Hepatocyte (in vitro differentiated cells): ENCODE results near the gene KCNN3. TPM values are rescaled to one million over a fixed set of nuclear protein-coding genes. Genes with fewer than 3 reads are reported as not detected.

Experiments
- DNase-seq: peaks from one replicate; pipeline ENCODE4 v3.0.0-alpha.2; 2016; ENCODE audit warnings: low spot score
- H2AFZ ChIP-seq: fragments of 200-600 bp; sonication (generic); 2 replicates; pipeline ENCODE4 v1.6.0; 2016; ENCODE audit warnings: antibody characterized with exemption, mild to moderate bottlenecking
- H3K27ac ChIP-seq: fragments of 200-600 bp; sonication (generic); 2 replicates; pipeline ENCODE4 v1.5.1; 2016; ENCODE audit warnings: mild to moderate bottlenecking
- H3K27me3 ChIP-seq: fragments of 200-600 bp; sonication (generic); 2 replicates; pipeline ENCODE4 v1.6.1; 2016
- H3K36me3 ChIP-seq: fragments of 200-600 bp; sonication (generic); replicated peaks from 2 replicates; pipeline ENCODE4 v1.5.1; 2016; ENCODE audit warnings: low read depth; ENCODE audit not compliant: insufficient read depth
- H3K4me1 ChIP-seq: fragments of 200-600 bp; sonication (generic); 2 replicates; pipeline ENCODE4 v1.5.1; 2016; ENCODE audit warnings: mild to moderate bottlenecking, moderate library complexity; ENCODE audit not compliant: insufficient read depth
- H3K4me2 ChIP-seq: fragments of 200-600 bp; sonication (generic); 2 replicates; pipeline ENCODE4 v1.6.0; 2016
- H3K4me3 ChIP-seq: fragments of 200-600 bp; sonication (generic); 2 replicates; pipeline ENCODE4 v1.5.1; 2016; ENCODE audit warnings: mild to moderate bottlenecking
- H3K79me2 ChIP-seq: fragments of 200-600 bp; sonication (generic); 2 replicates; pipeline ENCODE4 v1.6.0; 2017; ENCODE audit warnings: mild to moderate bottlenecking
- H3K9me2 ChIP-seq: fragments of 200-600 bp; sonication (generic); replicated peaks from 2 replicates; pipeline ENCODE4 v1.6.0; 2017; ENCODE audit warnings: mild to moderate bottlenecking; ENCODE audit not compliant: insufficient read depth
- H3K9me3 ChIP-seq: fragments of 200-600 bp; sonication (generic); 2 replicates; pipeline ENCODE4 v1.5.1; 2016; ENCODE audit warnings: low read depth, mild to moderate bottlenecking
- H4K20me1 ChIP-seq: fragments of 200-600 bp; sonication (generic); 2 replicates; pipeline ENCODE4 v1.6.0; 2016; ENCODE audit warnings: mild to moderate bottlenecking; ENCODE audit not compliant: insufficient read depth, poor library complexity, severe bottlenecking
- EZH2 ChIP-seq: fragments of 200-600 bp; sonication (generic); IDR thresholded peaks from 2 replicates; pipeline ENCODE4 v1.6.1; 2016; ENCODE audit warnings: antibody characterized with exemption, mild to moderate bottlenecking, borderline replicate concordance
- EZH2phosphoT487 ChIP-seq: fragments of 200-600 bp; sonication (generic); IDR thresholded peaks from one replicate; pipeline ENCODE4 v1.6.1; 2018; ENCODE audit warnings: antibody characterized with exemption, mild to moderate bottlenecking, low read depth, moderate library complexity; ENCODE audit not compliant: unreplicated experiment, severe bottlenecking
- WGBS: methylation state at CpG from one replicate; pipeline ENCODE4 v1.1.6; 2016; ENCODE audit warnings: low lambda C conversion rate; ENCODE audit errors: missing lambda C conversion rate; 5-methylcytosine and 5-hydroxymethylcytosine counted together
- polyA plus RNA-seq: library from polyadenylated mRNA; unstranded; fragments of >200 nt; fragmentation: Nextera tagmentation; extraction: Ambion mirVana; gene quantifications from 2 replicates; pipeline ENCODE4 v1.2.1, GENCODE V29; 2016
- total RNA-seq: library from RNA; depleted of rRNA; stranded (reverse); fragments of >200 nt; gene quantifications from 2 replicates; pipeline ENCODE4 v1.2.3, GENCODE V29; 2014
- TF ChIP-seq, protein P1 (sequence below): fragments of 200-600 bp; sonication (generic); IDR thresholded peaks from 2 replicates; pipeline ENCODE4 v1.5.1; 2016; ENCODE audit warnings: antibody characterized with exemption, mild to moderate bottlenecking; ENCODE audit not compliant: poor library complexity

The KCNN3 gene
- total and polyA plus RNA-seq, 2 experiments from 2014 or later: 0.56 to 0.67 TPM

DNA sequence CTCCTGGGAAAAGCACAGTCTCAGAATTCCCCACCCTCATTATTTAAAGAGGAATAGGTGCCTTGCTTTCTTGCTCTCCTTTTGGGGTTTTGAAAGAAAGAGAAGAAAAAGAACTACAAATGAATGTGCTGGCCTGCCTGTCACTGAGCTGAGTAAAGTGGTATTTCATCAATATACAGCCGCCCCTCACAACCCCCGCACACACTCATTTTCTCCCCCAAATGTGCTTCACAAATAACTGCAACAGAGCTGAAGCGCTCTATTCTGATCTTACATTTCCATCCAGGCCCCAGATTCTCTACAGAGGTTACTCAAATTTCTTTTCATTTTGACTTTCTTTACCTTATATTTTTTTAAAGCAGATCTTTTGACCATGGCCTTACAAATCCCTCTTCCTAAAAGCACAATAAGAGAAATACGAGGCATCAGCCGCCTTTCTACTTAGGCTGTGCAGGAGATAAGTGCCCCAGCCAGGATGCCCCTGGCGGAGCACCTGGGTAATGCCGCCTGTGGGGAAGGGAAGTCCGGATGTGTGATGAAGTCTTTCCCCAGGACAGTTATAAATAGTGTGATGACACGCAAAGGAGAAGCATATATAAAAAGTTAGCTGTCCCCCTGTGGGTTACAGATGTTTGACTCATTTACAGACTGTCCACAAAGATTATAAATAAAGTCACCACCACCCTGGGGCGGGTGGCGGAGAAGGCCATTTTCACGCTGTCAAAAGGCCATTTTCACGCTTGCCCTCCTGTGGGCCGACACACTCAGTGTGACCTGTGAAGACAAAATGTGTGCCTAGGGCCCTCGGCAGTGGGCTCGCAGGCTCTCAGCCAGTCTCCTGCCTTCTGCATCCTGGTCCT is 6.5 kb downstream of the KCNN3 start:
- 67% methylated on average over 16 of the region's 16 CpGs for WGBS
- TF ChIP-seq, protein P1, sequence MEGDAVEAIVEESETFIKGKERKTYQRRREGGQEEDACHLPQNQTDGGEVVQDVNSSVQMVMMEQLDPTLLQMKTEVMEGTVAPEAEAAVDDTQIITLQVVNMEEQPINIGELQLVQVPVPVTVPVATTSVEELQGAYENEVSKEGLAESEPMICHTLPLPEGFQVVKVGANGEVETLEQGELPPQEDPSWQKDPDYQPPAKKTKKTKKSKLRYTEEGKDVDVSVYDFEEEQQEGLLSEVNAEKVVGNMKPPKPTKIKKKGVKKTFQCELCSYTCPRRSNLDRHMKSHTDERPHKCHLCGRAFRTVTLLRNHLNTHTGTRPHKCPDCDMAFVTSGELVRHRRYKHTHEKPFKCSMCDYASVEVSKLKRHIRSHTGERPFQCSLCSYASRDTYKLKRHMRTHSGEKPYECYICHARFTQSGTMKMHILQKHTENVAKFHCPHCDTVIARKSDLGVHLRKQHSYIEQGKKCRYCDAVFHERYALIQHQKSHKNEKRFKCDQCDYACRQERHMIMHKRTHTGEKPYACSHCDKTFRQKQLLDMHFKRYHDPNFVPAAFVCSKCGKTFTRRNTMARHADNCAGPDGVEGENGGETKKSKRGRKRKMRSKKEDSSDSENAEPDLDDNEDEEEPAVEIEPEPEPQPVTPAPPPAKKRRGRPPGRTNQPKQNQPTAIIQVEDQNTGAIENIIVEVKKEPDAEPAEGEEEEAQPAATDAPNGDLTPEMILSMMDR: peak; percentile 52
- TF ChIP-seq EZH2phosphoT487: no peak
- DNase-seq: peak; percentile 58
- Histone ChIP-seq H2AFZ (no peak overlapping the region), H3K36me3 (no peaks in the 10 kb centered on the region), H3K4me1 (peaks cover 5% of the 10 kb centered on the region), H3K9me3 (no peaks in the 10 kb centered on the region), H3K27ac (no peak overlapping the region), H3K4me3 (no peak overlapping the region), H3K9me2 (no peaks in the 10 kb centered on the region), H3K27me3 (peaks cover 9% of the 10 kb centered on the region), H3K79me2 (no peaks in the 10 kb centered on the region), H4K20me1 (no peaks in the 10 kb centered on the region), H3K4me2 (no peak overlapping the region)

DNA sequence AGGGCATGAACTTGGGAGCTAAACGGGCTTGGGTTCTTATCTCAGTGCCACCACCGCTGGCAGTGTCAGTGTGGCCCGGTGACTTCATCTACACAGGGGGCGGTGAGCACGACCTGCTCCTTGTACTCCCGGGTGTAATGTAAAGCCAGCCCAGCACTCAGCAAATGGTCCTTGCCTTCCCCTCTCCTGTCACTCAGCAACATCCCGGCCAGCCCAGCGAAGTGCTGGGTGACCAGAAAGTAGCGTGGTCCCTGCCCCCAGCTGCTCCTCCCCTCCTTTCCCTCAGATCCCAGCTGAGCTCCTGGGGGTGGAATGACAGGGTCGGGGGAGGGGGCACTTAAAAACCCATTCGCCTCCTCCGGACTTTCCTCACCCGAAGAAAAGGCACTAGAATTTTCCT is 7.2 kb downstream of the KCNN3 start:
- 44% methylated on average over 13 of the region's 13 CpGs for WGBS
- H2AFZ ChIP-seq: no peak overlapping the region

DNA sequence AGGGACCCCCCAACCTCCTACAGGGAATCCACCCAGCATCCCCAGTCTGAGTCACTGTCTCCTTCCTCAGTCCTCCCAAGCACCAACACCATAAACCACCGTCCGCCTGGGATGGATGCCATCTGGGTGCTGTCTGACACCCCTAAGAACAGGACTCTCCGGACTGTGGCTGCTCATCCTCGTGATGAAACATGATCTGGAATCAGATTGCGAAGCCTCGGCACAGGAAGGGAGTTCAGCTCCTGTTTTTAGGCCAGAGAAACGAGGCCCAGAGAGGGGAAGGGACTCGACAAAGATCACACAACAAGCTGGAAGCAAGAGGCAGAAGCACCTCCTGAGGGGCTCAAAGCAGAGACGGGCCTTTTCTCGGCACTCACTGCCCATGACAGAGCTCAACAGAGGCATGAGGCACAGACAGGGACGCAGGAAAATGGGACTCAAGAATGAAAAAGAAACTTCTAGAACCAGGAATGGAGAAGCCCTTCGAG is 8.4 kb downstream of the KCNN3 start:
- Histone ChIP-seq H3K36me3 (no peaks in the 10 kb centered on the region), H3K27ac (no peak overlapping the region), H2AFZ (no peak overlapping the region), H3K79me2 (no peaks in the 10 kb centered on the region), H3K9me3 (no peaks in the 10 kb centered on the region), H3K9me2 (no peaks in the 10 kb centered on the region), H3K27me3 (no peaks in the 10 kb centered on the region), H3K4me3 (no peak overlapping the region), H3K4me1 (peaks cover under 1% of the 10 kb centered on the region), H3K4me2 (no peak overlapping the region), H4K20me1 (no peaks in the 10 kb centered on the region)
- DNase-seq: no peak
- 59% methylated on average over 12 of the region's 12 CpGs for WGBS
- TF ChIP-seq EZH2 (no peak), EZH2phosphoT487 (no peak)

More for the DNA sequence above, 7.2 kb downstream of the KCNN3 start:
- TF ChIP-seq EZH2: no peak
- H3K27ac ChIP-seq: no peak overlapping the region
- no peak overlapping the region for H3K4me2 ChIP-seq
- no peaks in the 10 kb centered on the region for H4K20me1 ChIP-seq
- peaks cover 5% of the 10 kb centered on the region for H3K4me1 ChIP-seq
- DNase-seq: no peak
- no peak overlapping the region for H3K4me3 ChIP-seq
- no peaks in the 10 kb centered on the region for H3K9me2 ChIP-seq
- no peaks in the 10 kb centered on the region for H3K36me3 ChIP-seq
- H3K79me2 ChIP-seq: no peaks in the 10 kb centered on the region
- no peaks in the 10 kb centered on the region for H3K9me3 ChIP-seq
- peaks cover 3% of the 10 kb centered on the region for H3K27me3 ChIP-seq

DNA sequence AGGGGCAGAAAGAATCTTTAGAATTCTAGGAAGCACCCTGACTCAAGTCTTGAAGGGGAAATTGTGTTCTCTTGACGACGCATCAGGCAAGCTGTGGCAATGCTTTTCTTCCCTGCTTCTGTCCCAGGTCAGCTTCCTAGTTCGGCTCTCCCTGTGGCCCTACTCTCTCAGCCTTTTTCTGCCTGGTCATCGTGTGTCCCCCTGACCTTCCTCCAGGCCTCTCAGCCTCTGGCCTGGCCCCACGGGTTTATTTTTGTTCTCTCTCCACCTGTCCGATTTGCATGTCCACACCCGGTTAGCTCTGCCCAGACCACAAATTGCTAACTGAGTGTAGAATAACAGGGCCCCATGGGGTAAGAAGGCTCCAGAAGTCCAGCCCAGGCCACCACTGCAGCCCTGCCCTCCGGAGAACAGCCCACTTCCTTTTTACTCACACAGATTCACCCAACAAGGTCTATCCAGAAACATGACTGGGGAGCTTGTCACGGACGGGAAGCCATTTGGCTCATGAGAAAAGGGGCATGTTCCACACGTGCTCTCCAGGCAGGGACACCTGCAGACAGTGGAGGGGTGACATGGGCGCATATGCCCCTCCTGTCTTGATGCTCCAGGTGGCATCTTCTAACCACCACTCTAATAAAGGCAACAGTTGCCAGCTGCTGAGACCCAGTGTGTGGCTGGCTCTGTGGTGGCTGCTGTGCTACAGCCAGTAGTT is 9.8 kb downstream of the KCNN3 start:
- no peaks in the 10 kb centered on the region for H3K9me3 ChIP-seq
- no peak overlapping the region for H3K4me2 ChIP-seq
- no peaks in the 10 kb centered on the region for H4K20me1 ChIP-seq
- no peak for DNase-seq
- H3K27me3 ChIP-seq: no peaks in the 10 kb centered on the region
- H3K36me3 ChIP-seq: no peaks in the 10 kb centered on the region
- H2AFZ ChIP-seq: no peak overlapping the region
- H3K27ac ChIP-seq: no peak overlapping the region
- no peak overlapping the region for H3K4me3 ChIP-seq
- no peaks in the 10 kb centered on the region for H3K9me2 ChIP-seq
- 81% methylated on average over 12 of the region's 12 CpGs for WGBS
- peaks cover 4% of the 10 kb centered on the region for H3K4me1 ChIP-seq
- TF ChIP-seq EZH2phosphoT487 (no peak), EZH2 (no peak)
- TF ChIP-seq, protein P1: no peak
- H3K79me2 ChIP-seq: no peaks in the 10 kb centered on the region
